BLaER1 treated with 17β-estradiol and CSF1 and Interleukin-3, amounts not matched to agents 10 nM and 100 nM (cell line): ENCODE measurements around the gene PKNOX2.

Source experiments
- H3K27ac ChIP-seq, 11 experiments: shearing (Covaris generic); formaldehyde crosslinking; 2 replicates each; pipeline ENCODE4 v1.8.1; 2022
- H3K27me3 ChIP-seq, 11 experiments: shearing (Covaris generic); formaldehyde crosslinking; 2 replicates each; pipeline ENCODE4 v1.8.1; 2022
- H3K36me3 ChIP-seq, 11 experiments: shearing (Covaris generic); formaldehyde crosslinking; 2 replicates each; pipeline ENCODE4 v1.8.1; 2022
- H3K4me1 ChIP-seq, 10 experiments: shearing (Covaris generic); formaldehyde crosslinking; 2 replicates each; pipeline ENCODE4 v1.8.1; 2022
- H3K4me2 ChIP-seq, 11 experiments: shearing (Covaris generic); formaldehyde crosslinking; 2 replicates each; pipeline ENCODE4 v1.8.1; 2022
- H3K4me3 ChIP-seq, 10 experiments: shearing (Covaris generic); formaldehyde crosslinking; 2 replicates each; pipeline ENCODE4 v1.8.1; 2022
- H3K9ac ChIP-seq, 11 experiments: shearing (Covaris generic); formaldehyde crosslinking; 2 replicates each; pipeline ENCODE4 v1.8.1; 2022
- H3K9me3 ChIP-seq, 11 experiments: shearing (Covaris generic); formaldehyde crosslinking; replicated peaks in 1 of 11; 2 replicates each; pipeline ENCODE4 v1.8.1; 2022
- H4K20me1 ChIP-seq, 11 experiments: shearing (Covaris generic); formaldehyde crosslinking; 2 replicates each; pipeline ENCODE4 v1.8.1; 2022
- Cebpa-rat ChIP-seq, 11 experiments: shearing (Covaris generic); IDR thresholded peaks; 2 replicates each; pipeline ENCODE4 v1.8.1; 2022

PKNOX2 gene

DNA sequence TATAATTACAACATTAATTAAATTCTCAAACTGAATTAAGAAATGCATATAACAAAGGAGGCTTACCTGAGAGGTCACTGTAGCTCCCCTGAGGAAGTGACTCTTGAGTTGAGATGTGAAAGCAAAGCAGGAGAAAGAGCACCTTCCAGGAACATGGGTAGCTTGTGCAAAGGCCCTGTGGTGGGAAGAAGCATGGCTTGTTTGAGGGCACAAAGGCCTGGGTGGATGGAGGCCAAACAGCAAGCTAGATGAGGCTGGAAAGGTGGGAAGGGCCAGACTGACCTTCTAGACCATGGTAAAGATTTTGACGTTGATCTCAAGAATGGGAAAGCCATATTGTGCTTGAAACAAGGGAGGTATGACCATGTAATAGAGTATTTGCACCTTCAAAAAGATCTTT is 155.1 kb downstream of the PKNOX2 start:
- H3K27ac ChIP-seq, result no peak overlapping the region
- H3K4me1 ChIP-seq, result no peaks in the 10 kb centered on the region
- no peak overlapping the region for H3K9ac ChIP-seq
- H3K36me3 ChIP-seq, result no peaks in the 10 kb centered on the region
- H3K4me2 ChIP-seq, result no peak overlapping the region
- H3K9me3 ChIP-seq, result peaks cover 11 to 18% (median 12%) of the 10 kb centered on the region in 11 experiments; a peak in 18 of 22 replicates
- H3K4me3 ChIP-seq, result no peak overlapping the region
- TF ChIP-seq Cebpa-rat (IDR thresholded peaks at IDR 0.05), result no peak
- no peaks in the 10 kb centered on the region for H4K20me1 ChIP-seq
- no peaks in the 10 kb centered on the region for H3K27me3 ChIP-seq

DNA sequence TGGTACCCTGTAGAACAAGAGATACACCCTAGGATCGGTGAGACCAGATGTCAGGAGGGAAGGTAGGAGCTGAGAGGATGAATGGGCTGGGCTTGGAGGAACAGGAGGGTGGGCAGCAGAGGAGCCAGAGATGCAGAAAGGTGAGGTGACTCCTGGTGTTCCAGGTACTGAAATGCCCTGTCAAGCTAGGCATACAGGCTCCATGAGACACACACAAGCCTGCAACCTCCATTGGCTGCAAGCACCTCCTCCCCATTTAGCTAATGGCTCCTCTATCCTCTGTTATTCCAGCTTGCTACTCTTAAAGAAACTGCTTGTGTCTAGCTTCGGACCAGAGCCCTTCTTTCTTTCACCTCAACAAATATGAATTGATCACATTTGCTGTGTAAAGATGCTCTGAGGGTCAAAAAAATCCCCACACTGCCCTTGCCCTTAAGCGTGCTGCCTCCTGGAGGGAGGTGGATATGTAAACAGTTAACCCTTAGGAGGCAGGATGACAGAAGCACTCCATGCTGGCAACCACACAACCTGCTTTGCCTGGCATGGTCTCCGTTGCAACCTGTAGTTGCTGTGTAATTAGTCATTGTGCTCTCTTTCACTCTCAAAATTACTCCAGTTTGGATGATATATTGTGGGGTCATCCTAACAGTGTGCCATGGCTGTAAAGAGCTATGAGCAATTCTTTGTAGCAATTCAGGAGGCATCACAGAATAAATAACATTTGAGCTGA is 156.0 kb downstream of the PKNOX2 start:
- no peaks in the 10 kb centered on the region for H4K20me1 ChIP-seq
- no peak for TF ChIP-seq Cebpa-rat (IDR thresholded peaks at IDR 0.05)
- no peaks in the 10 kb centered on the region for H3K27me3 ChIP-seq
- H3K4me1 ChIP-seq, result no peaks in the 10 kb centered on the region
- H3K9ac ChIP-seq, result no peak overlapping the region
- H3K4me3 ChIP-seq, result no peak overlapping the region
- H3K4me2 ChIP-seq, result no peak overlapping the region
- peaks cover 11 to 18% (median 12%) of the 10 kb centered on the region in 11 experiments; a peak in 18 of 22 replicates for H3K9me3 ChIP-seq
- no peak overlapping the region for H3K27ac ChIP-seq
- no peaks in the 10 kb centered on the region for H3K36me3 ChIP-seq

DNA sequence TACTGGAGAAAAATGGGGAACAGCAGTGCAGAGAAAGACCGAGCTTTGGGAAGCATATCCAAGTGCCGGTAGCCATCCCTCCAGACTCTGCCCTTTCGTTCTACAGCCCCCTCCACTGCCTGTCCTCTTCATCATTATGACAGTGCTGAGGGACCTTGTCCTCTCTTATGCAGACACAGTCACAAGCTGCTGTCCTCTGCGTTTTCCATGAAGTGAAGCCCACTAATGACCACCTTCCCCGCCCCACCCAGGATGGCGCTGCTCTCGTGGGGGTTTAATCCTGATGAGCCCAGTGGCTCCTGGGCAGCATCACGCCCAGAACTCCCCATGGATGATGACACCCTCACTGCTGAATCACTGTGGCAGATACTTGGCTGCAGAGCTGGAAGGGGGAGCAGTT is 157.7 kb downstream of the PKNOX2 start:
- Histone ChIP-seq H3K9me3 (peaks cover 9 to 15% (median 10%) of the 10 kb centered on the region in 11 experiments; a peak in 18 of 22 replicates), H4K20me1 (no peaks in the 10 kb centered on the region), H3K4me2 (no peak overlapping the region), H3K27me3 (no peaks in the 10 kb centered on the region), H3K9ac (no peak overlapping the region), H3K27ac (no peak overlapping the region), H3K36me3 (no peaks in the 10 kb centered on the region), H3K4me1 (no peaks in the 10 kb centered on the region), H3K4me3 (no peak overlapping the region)
- TF ChIP-seq Cebpa-rat (IDR thresholded peaks at IDR 0.05), result no peak

DNA sequence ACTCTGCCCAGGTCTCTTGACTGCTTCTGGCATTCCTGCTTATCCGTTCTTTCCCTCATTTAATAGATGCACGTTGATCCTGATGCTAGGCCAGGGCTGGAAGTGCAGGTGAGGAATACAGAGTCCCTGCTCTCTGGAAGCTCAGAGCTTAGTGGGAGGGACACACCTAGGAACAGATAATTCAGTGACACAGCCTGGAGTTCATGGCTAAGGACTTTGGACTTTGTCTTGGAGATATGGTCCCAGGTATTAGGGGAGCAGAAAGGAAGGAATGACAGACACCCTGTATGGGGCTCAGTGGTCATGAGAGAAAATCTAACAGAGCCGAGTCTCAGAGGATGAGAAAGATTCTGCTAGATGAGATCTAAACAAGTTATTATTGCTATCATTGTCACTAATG is 160.6 kb downstream of the PKNOX2 start:
- H3K9ac ChIP-seq, result no peak overlapping the region

DNA sequence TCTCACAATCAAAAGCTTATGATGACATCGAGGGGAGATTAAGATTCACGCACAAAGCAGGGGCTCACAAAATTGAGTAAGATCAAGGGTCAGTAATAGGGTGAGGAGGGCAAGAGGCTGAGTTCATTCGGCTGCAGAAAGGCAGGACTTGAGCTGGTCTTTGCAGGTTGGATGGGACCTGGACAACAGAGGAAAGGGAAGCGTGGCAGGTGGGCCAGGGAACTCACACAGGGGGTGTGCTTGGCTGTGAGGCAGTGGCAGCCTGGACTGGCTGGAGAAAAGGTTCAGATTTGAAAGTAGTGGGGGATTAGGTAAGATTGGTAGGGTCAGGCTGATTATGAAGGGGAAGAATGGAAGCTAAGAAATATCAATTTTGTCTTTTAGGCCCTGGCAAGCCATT is 161.6 kb downstream of the PKNOX2 start:
- Histone ChIP-seq H3K4me3 (no peak overlapping the region), H3K27ac (no peak overlapping the region), H3K27me3 (no peaks in the 10 kb centered on the region), H4K20me1 (no peaks in the 10 kb centered on the region), H3K4me2 (no peak overlapping the region), H3K36me3 (no peaks in the 10 kb centered on the region), H3K9ac (no peak overlapping the region), H3K9me3 (no peaks in the 10 kb centered on the region), H3K4me1 (peaks cover 0 to 8% (median 0%) of the 10 kb centered on the region in 10 experiments; a peak in 4 of 20 replicates)
- no peak for TF ChIP-seq Cebpa-rat (IDR thresholded peaks at IDR 0.05)

More for the DNA sequence above, 160.6 kb downstream of the PKNOX2 start:
- no peak overlapping the region for H3K27ac ChIP-seq
- no peak overlapping the region for H3K4me2 ChIP-seq
- no peaks in the 10 kb centered on the region for H3K36me3 ChIP-seq
- peaks cover 0 to 8% (median 0%) of the 10 kb centered on the region in 10 experiments; a peak in 4 of 20 replicates for H3K4me1 ChIP-seq
- H3K9me3 ChIP-seq, result no peaks in the 10 kb centered on the region
- TF ChIP-seq Cebpa-rat (IDR thresholded peaks at IDR 0.05), result no peak
- no peak overlapping the region for H3K4me3 ChIP-seq
- no peaks in the 10 kb centered on the region for H3K27me3 ChIP-seq
- H4K20me1 ChIP-seq, result no peaks in the 10 kb centered on the region

DNA sequence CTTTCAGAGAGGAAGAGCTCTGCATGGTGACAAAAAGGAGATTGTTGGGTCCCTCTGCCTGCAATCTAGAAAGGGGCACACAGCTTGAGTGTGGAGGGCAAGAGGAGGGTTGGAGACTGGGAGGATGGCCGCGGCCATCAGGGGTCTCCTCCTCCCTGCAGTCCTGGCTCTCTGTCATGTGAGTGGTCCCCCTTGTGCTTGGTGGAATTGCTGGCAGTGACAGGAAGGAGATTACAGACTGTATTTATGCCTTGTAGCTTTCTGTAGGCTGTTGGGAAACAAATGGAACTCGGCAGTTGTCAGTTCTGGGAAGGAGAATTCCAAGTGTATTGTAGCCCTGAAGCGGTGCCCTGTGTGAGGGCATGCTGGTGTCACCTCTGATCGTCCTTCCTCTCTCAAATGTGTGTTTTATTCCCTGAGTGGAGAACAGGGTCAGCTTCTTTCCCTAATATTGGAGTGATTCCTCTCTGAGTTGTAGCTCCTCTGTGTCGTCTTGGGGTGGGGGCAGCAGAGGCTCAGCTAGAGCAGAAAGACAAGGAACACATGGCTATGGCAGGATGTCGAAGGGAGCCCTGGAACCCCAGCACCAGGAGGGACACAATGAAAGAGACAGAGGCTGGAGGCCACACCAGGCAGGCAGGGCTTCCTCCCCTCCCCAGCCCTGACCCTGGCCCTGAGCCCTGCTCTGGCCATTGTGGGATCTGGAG is 163.1 kb downstream of the PKNOX2 start:
- H3K4me1 ChIP-seq, result peaks cover 0 to 8% (median 0%) of the 10 kb centered on the region in 10 experiments; a peak in 4 of 20 replicates
- H3K9me3 ChIP-seq, result no peaks in the 10 kb centered on the region
- no peaks in the 10 kb centered on the region for H4K20me1 ChIP-seq
- no peak overlapping the region for H3K27ac ChIP-seq
- no peaks in the 10 kb centered on the region for H3K27me3 ChIP-seq
- H3K4me3 ChIP-seq, result no peak overlapping the region
- no peak overlapping the region for H3K4me2 ChIP-seq
- no peaks in the 10 kb centered on the region for H3K36me3 ChIP-seq
- no peak for TF ChIP-seq Cebpa-rat (IDR thresholded peaks at IDR 0.05)
- H3K9ac ChIP-seq, result no peak overlapping the region

DNA sequence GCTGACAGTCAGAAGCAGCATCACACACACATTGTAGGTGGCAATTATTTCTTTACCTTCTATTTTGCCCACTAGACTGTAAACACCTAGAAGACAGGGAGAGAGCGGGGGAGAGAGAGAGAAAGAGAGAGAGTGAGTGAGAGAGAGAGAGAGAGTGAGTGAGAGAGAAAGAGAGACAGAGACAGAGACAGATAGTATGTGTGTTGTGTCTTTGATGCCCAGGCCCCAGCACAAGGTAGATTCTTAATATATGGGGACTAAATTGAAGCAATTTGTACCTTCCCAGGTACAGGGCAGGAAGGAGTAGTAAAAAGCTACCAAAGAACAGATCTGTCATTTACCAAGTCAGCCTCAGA is 163.7 kb downstream of the PKNOX2 start:
- H3K9me3 ChIP-seq, result no peaks in the 10 kb centered on the region
- no peaks in the 10 kb centered on the region for H3K36me3 ChIP-seq
- H3K4me2 ChIP-seq, result no peak overlapping the region

DNA sequence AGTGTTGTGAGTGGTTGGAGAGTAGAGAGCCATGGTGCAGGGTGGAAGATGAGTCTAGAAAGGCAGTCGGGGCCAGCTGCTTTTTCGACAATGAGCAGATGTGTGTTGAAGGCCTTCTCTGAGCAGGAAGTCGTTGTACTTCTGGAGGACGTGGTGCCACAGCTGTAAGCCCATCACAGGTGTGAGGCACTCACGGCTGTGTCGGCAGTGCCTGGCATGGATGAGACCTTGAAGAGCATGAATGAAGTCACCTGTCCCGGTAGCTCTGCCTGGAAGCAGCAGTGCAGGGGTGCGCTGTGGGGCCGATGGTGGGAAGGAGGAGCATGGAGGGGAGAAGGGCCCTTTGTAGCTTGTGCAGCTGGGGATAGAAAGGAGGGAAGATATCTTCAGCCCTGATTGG is 165.2 kb downstream of the PKNOX2 start:
- TF ChIP-seq Cebpa-rat (IDR thresholded peaks at IDR 0.05), result no peak
- Histone ChIP-seq H3K27ac (no peak overlapping the region), H3K4me1 (peaks cover 0 to 8% (median 0%) of the 10 kb centered on the region in 10 experiments; a peak in 4 of 20 replicates), H3K9me3 (no peaks in the 10 kb centered on the region), H3K27me3 (no peaks in the 10 kb centered on the region), H3K9ac (no peak overlapping the region), H3K4me2 (peak overlapping the region in 3 of 11 experiments; percentile 8 to 30 (median 25); a peak in 3 of 22 replicates), H3K4me3 (no peak overlapping the region), H4K20me1 (no peaks in the 10 kb centered on the region; a peak in 1 of 22 replicates), H3K36me3 (no peaks in the 10 kb centered on the region)

More for the DNA sequence above, 163.7 kb downstream of the PKNOX2 start:
- H3K27me3 ChIP-seq, result no peaks in the 10 kb centered on the region
- no peak overlapping the region for H3K4me3 ChIP-seq
- H4K20me1 ChIP-seq, result no peaks in the 10 kb centered on the region
- no peak overlapping the region for H3K27ac ChIP-seq
- peaks cover 0 to 8% (median 0%) of the 10 kb centered on the region in 10 experiments; a peak in 4 of 20 replicates for H3K4me1 ChIP-seq
- no peak overlapping the region for H3K9ac ChIP-seq
- no peak for TF ChIP-seq Cebpa-rat (IDR thresholded peaks at IDR 0.05)

DNA sequence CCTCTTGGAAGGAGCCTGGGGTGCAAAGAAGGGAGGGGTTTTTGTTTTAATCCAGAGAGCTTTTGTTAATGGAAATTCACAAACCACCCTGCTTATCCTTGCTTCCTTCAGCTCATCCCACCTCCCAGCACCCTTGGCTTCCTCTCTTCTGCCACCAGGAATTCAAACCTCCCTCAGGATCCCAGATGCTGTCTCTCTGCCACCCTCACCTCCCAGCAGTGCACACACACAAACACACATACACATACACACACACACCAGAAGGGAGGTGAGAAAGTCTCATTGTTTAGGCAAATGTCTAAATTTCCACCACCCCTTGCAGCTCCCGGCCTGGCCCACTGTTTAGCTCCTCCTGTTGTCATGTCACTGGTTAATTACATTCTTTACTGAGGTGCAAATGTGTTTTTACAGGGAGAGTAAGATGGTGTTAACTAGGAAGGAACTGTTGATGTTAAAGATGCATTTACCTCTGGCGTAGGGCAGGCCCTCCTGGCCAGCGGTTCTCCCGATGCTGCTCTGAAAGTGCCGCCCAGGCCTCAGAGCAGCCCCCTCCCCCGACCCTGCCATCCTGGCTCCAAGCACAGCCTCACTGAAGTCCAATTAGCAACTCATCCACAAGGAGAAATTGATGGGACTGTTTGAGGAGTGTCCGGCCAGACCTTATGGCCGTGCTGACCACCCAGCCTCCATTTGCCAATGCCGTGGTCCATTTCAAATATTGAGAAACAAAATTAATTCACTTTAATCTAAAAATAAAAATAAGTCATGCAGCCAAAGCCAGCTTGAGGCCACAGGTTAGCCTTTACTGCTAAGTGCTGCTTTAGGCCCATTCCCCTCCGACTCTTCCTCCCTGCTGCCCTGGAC is 166.1 kb downstream of the PKNOX2 start:
- Histone ChIP-seq H3K27ac (no peak overlapping the region), H3K9ac (no peak overlapping the region), H3K36me3 (no peaks in the 10 kb centered on the region), H3K4me1 (peaks cover 0 to 8% (median 0%) of the 10 kb centered on the region in 10 experiments; a peak in 4 of 20 replicates), H3K4me3 (no peak overlapping the region), H4K20me1 (no peaks in the 10 kb centered on the region; a peak in 1 of 22 replicates), H3K27me3 (no peaks in the 10 kb centered on the region), H3K4me2 (no peak overlapping the region), H3K9me3 (no peaks in the 10 kb centered on the region)
- TF ChIP-seq Cebpa-rat (IDR thresholded peaks at IDR 0.05), result no peak
